NK-92 (cell line): ENCODE measurements around the gene ANKRD6.

Experiments
- DNase-seq: peaks from one replicate; lab custom pipeline; 2025; ENCODE audit not compliant: unreplicated experiment; lab: John Stamatoyannopoulos, UW

ANKRD6 gene

DNA sequence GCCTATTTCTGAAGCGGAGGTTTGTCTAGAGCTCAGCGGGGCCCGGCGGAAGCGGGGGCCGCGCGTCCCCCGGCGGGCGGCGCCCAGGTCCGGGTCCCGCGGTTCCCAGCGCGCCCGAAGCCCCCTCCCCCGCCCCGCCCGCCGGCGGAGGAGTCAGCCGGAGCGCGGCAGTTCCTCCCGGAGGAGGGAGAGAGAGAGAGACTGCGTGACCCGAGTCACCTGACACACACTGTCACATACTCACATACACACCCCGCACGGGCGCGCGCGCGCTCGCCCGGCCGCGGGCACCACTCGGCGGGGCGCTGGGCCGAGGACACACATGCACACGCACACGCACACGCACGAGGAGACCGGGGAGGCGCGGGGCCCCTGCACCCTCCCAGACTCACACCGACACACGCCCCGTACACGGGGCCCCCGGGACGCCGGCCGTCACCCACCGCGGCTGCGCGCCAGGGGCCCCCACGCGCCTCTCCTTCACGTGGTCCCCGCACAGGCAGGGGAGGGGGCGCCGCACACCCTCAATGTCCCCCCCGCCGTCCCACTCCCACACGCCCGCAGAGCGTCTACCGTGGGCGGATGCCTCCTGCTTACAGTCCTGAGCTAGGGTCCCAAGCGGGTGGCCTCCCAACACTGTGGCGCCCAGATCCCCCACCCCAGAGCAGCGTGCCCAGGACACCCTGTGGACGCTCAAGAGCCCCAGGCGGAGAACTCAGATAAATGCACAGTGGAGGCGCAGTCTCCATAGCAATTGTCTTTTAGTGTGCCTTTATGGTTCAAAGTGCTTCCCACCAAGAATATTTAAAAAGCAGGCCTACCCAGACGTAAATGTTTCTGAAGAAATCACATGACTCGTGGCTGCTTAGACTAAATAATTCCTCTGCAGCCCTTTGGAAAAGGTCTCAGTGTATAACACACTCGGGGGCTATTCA, 20.6 kb upstream of the ANKRD6 start, which contains the start of gene RRAGD:
Gene RRAGD, minus strand, starts transcription at position 203 of the 935 bp plus-strand sequence. CDS start 280 bp downstream, outside the sequence.
- DNase-seq = no peak

DNA sequence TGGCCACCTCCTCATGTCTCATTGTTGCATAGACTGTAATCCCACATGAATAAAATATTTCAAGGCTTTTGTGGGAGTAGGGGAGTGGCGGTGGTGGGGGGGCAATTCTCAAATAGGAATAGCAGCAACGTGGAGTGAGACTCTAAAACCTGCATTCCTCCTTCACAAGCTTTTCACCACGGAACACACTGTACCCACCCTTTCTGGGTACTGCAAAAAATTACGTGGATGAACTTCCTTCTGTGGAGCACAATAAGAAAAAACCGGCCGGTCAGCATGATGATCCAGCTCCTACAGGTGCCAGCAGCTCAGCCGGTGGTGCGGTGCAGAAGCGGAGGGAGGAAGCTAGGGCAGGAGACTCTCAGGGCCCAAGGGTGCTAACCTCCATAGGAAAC, 19.9 kb upstream of the ANKRD6 start:
- no peak for DNase-seq

DNA sequence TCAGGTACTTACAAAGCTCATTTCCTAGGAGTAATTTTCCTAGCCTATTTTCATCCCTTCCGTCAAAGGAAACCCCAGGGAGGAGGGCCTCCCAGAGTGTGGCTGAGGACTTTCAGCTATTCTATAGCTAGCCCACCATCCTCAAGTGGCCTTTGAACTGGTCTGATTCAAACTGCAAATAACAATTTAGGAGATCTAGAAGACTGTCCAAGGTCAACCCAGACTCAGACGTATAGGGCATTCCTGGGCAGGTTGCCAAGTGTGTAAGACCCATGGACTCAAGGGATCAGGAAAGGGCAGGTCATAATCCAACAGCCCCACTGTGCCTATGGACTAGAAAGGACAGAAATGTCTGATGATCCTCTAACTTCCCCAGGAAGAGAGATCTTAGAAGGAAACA, 18.7 kb upstream of the ANKRD6 start:
- no peak for DNase-seq

DNA sequence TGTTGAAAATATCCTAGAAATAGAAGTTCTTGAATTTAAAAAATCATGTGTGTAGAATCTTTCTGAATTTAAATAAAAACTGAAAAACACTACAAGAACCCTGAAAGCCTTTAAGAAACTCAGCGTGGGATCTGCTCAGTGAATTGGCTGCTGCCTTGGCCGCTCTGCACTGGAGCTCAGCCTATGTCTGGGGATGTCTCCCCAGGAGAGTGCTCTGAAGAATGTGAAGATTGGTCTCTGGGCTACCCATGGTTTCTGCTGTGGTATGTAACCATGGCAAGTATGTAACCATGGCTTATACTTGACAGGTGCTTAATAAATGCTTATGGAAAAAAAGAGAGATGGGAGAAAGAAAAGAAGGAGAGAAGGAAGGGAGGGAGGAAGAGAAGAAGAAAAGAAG, 17.8 kb upstream of the ANKRD6 start:
- DNase-seq = no peak

DNA sequence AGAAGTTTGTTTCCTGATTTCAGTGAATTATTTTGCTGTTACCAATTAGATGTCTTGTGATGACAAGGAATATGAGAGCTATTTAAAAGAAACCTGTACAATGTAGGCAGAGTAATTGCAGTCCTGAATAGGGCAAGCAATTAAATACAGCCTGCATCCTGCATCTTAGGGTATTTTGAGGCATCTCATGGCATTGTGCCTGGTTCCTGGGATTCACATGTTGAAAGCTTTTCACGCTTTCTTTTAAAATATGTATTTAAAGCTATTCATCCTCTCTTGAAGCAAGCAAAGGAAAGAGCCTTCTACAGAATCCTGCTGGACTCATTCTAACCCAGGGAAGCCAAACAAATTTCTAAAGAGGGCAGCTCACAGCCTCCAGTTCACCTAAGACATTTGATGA, 16.2 kb upstream of the ANKRD6 start:
- DNase-seq = no peak

DNA sequence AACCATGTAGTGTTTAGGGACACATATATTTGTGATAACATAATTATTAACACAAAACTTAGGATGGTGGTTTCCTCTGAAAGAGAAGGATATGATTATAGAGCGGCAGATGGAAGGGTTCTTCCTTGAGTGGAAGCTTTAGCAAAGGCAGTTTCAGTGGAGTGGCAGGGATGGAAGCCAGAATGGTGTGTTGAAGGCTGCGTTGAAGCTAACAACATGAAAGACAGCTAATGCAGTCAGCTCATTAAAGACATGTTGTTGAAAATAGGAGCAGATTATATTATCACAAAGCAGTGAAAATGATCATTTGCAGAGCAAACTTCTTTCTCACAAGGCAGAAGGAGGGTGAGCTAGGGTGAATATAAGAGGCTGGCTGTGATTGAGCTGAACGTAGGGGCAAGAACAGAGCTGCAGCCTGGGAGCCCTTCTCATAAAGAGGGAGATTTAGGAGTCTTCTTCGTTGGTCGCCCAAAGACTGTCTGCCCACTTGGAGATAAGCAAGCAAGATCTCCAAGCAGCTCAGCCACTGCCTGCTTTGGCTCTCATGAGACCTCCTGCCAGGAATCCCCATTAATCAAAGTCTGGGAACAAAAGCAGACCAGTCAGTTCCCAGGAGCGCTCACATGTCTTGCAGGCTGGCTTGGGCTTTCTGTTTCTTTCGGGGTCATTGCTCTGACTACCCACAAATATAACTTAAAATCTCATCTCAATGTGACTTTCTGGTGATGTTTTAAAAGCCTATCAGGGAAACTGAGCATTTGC, 2.6 kb upstream of the ANKRD6 start:
- no peak for DNase-seq

DNA sequence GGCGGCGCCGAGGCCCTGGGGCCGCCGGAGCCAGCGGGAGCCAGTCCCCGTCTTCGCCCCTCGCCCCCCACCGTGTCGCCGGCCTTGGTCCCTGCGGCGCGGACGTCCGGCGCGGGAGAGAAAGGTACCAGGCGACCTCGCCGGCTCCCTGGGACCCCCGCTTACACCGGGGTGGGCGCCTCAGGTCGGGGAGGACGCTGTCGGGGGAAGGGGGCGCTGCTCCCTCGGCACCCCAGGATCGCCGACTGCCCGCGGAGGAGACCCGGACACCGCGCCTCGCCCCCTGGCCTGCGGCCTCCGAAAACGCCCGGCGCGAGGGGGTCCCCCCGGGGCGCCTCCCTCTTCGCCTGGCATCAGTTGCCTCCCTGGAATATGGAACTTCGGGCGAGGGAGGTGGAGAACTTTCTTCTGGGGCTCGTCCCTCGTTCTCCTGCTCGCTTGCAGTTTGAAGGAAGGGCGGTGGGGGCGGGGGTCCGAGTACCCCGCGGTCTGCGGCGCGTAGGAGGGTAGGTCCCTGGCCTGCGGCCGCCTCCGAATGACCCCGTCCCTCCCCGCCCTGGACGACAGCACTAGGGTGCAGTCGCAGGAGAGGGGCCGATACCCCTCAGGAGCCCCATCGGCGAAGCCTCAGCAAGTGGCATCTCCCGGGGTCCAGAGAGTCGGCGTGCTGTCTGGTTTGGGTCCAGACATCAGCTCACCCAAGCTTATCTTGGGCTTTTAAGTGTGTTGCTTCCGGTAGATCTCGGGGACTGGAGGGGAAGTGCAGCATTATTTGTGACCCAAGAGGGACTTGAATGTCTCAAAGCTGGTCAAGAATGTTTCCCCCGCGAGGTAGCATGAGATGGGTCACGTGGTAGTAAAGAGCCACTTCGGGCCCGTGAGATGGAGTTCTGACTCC, 549 bp downstream of the ANKRD6 start:
- no peak for DNase-seq

DNA sequence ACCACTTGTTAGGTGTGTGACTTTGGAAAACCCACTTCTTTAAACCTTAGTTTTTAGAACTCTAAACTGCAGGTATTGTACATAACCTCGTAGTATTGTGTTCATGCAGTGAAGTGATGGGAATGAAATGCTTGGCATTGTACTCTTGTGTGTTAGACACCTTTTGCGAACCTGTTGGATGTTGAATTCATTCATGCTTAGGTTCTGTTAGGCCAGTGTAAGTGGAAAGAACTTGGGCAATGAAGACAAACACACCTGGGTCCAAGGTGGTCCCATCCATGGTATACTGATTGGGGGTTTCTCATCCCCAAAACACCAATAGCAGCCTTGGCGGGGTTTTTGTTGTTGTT, 1.2 kb downstream of the ANKRD6 start:
- no peak for DNase-seq

DNA sequence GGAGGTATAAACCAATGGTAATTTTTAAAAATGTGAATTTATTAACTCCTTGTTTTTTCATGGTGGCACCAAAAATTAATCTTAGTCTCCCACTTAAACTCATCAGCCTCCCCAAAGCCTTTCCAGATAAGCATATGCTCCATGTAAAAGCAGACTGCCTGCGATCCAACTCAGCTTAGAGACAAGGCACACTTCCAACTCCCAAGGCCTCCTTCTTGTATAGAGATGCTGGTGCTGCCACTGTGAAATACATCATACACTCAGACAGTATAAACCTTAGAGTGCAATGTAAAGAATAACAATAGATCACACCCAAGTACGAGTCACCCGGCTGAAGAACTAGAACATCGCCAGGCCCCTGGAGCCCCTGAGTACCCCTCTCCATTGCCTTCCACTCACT, 2.0 kb downstream of the ANKRD6 start:
- no peak for DNase-seq

DNA sequence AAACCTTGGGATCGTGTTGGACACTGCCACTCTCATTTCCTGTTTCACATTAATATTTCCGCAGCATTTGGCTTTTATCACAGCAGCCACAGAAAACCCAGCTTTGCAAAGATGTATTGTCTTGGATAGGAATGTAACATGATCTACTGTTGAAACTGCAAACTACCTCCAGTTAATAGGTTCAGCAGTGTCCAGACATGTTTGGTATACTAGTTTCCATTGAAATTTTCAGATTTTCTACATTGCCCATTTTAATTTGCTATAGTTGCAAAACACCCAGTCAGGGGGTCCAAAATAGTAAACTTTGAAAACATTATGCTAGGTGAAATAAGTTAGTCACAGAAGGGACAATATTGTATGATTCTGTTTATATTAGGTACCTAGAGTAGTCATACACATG, 3.3 kb downstream of the ANKRD6 start:
- DNase-seq = no peak

DNA sequence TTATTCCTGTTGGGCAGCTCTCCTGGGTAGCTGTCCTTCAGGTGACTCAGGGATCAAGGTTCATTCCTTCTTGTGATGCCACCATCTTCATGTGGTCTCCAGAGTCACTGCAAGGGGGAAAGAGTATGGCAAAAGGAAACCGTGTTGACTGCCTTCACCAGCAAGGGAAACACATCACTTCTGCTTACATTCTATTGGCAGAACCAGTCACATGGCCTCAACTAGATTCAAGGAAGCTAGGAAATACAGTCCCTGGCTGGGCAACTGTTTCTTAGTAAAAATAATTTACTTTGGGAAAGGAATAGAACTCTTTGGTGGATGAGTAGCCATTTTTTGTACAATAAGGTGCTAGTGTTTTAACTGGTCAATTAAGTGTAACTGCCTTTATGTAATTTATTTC, 5.3 kb downstream of the ANKRD6 start:
- DNase-seq = no peak

DNA sequence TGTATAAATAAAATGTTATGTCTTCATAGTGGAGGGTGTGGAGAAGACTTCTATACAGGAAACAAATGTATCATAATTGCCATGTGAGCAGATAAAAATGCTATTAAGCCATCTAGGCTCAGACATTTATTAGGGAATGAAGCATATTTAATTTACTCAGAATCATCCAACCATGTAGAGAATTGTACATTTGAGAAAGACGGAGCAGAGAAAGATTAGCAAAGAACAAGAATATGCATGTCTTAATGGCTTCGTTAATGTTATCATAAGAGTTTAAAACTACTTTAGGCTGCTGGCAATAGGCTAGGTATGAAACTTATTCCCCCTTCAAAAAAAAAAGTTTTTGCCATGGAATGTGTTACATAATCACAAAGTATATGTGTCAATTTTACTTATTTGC, 6.1 kb downstream of the ANKRD6 start:
- no peak for DNase-seq

DNA sequence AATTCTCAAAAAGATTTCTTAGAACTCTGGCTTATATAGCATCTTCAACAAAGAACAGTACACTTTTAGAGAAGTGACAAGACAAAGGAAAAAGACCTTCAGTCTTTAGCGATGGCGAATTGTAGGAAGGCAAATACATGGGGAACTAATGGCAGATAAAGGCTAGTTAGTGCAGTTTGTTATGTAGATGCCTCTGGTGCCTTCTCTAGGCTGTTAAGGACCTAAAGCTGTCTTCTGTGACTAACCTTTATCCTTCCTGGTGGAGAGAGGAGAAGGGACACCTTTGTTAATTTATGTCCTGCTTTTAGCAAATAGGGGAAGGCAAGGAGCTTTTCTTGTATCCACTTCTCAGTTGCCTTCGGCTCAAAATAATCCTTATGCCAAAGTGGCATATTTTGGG, 7.2 kb downstream of the ANKRD6 start:
- no peak for DNase-seq

DNA sequence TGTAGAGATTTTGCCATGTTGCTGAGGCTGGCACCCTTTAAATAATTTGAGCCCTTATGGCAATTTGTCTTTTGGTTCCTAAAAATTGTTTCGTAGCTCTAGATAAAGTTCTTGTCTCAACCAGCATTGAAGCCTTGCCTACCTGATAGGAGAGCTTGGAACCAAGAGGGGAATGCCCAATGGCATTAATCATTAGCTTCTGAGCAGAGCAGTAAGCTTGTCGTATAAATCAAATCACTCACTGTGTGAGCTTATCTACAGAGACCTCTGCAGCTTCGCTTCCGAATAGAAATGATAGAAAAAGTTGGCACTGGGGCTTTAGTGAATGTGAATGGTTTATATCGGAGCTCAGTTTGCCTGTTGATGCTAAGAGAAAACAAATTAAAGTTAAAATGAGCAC, 10.7 kb downstream of the ANKRD6 start:
- DNase-seq = no peak

DNA sequence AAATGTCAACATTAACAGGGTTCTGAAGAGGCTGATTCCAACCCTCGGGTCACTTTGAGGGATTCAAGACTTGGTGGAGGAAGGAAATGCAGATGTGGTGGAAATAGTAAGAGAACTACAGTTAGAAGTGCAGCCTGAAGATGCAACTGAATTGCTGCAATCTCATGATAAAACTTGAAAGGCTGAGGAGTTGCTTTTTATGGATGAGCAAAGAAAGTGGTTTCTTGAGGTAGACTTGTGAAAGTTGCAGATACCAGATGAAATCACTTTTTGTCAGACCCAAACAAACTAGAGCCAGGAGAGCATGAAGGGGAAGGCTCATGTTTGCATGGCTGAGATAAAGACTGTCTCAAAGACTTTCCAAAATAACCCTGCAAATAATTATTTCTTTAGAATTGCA, 16.2 kb downstream of the ANKRD6 start:
- DNase-seq = no peak

DNA sequence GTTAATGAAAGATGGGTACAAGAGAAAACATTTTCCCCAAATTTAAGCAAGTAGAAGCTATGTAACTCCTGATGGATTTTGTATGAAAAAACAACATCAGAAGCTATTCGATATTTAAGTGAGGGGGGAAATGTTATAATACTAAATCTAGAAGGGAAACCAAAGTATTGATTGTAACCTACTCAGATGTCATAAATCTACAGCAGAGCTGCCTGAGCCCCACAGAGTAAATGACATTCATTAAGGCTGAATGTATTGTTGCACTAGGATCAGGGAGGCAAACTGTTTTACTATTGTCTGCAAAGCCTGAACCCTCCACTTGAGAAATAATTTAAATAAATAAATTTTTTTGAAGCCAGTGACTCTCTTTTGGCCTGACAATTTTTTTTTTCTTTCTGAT, 19.3 kb downstream of the ANKRD6 start:
- DNase-seq = no peak

DNA sequence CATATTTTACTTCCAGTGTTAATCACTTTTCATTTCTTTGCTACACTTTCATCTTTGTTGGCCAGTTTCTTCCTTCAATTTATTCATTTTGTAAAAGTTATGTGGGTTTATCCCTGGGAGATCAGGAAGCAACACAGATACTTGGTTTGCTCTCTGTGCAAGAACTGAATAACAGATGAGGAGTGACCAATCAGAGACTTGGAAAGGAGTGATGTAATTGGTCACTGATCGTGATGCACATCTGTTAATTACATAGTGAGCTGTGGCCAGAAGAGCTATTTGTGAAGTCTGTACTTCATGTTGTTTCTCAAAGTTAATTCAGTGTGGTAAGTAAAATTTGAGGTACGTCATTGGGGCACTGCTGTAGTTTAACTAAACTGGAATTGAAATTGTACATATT, 21.3 kb downstream of the ANKRD6 start:
- DNase-seq = no peak

DNA sequence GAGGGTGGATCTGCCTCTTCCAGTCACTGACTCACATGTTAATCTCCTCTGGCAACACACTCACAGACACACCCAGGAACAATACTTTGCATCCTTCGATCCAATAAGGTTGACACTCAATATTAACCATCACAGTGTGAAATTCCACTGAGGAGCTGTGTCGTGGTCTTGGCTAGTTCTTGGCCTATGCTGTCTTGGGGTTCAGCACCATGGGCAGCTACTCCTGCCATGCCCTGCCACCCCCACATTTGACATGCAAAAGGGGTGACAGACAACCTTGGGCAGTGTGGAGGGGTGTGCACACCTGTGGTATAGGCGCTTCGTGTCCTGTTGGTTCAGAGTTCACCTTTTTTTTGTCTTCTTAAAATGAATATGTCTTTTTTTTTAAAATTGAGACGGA, 25.8 kb downstream of the ANKRD6 start:
- no peak for DNase-seq

DNA sequence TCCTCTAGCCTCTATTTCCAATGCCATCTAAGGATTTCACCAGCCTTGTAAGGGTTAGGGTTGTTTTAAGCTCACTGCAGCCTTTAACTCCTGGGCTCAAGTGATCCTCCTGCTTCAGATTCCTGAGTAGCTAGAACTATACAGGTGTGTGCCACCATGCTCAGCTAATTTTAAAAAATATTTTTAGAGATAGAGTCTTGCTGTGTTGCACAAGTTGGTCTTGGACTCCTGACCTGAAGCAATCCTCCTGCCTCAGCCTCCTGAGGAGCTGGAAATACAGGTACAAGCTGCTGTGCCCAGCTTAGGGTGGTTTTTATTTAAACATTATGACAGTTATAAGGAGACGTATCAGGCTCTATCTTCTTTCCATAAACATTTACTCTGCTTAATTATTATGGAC, 26.5 kb downstream of the ANKRD6 start:
- no peak for DNase-seq

DNA sequence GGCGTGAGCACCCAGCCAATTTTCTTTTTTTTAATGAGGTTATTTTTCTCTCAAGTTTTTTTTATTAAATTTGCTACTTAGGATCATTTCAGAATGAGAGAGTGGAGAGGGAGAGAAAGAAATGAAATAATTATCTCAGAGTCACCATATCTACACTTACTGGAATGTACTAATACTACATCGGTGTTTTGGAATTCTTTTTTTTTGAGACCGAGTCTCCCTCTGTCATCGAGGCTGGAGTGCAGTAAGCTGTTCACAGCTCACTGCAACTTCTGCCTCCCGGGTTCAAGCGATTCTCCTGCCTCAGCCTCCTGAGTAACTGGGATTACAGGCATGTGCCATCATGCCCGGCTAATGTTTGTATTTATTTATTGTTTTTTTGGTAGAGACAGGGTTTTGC, 27.8 kb downstream of the ANKRD6 start:
- DNase-seq = no peak

DNA sequence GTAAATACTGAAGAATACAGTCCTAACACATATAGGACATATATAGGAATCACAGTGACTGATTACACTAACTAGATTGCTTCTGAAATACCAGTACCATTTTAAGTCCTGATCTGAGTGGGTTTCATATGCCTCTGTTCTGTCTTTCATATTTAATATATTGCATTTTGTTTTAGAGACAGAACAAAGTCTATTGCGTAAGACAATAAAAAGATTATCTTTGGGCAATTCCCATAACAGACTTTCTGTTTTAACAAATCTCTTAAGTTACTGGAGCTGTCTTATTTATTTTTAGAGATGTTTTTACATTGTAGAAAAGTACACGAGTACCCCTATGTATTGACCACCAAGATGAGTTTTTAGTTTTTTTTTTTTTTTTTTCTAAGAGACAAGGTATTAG, 29.6 kb downstream of the ANKRD6 start:
- no peak for DNase-seq
